Activated CD8-positive, alpha-beta memory T cell treated with anti-CD3 and anti-CD28 coated beads, Interleukin-2, amount 50 U/mL, for 4 hours (primary cell): ENCODE data around the gene CAVIN1.
"Not testable (repeated sequence)": the region's sequence is repeated elsewhere in the genome, so short reads cannot be mapped to it uniquely, and the experiment has no call there.

Experiments used
- DNase-seq: peaks from one replicate; pipeline ENCODE4 v3.0.0-alpha.2; 2020

The CAVIN1 gene, protein sequence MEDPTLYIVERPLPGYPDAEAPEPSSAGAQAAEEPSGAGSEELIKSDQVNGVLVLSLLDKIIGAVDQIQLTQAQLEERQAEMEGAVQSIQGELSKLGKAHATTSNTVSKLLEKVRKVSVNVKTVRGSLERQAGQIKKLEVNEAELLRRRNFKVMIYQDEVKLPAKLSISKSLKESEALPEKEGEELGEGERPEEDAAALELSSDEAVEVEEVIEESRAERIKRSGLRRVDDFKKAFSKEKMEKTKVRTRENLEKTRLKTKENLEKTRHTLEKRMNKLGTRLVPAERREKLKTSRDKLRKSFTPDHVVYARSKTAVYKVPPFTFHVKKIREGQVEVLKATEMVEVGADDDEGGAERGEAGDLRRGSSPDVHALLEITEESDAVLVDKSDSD

DNA sequence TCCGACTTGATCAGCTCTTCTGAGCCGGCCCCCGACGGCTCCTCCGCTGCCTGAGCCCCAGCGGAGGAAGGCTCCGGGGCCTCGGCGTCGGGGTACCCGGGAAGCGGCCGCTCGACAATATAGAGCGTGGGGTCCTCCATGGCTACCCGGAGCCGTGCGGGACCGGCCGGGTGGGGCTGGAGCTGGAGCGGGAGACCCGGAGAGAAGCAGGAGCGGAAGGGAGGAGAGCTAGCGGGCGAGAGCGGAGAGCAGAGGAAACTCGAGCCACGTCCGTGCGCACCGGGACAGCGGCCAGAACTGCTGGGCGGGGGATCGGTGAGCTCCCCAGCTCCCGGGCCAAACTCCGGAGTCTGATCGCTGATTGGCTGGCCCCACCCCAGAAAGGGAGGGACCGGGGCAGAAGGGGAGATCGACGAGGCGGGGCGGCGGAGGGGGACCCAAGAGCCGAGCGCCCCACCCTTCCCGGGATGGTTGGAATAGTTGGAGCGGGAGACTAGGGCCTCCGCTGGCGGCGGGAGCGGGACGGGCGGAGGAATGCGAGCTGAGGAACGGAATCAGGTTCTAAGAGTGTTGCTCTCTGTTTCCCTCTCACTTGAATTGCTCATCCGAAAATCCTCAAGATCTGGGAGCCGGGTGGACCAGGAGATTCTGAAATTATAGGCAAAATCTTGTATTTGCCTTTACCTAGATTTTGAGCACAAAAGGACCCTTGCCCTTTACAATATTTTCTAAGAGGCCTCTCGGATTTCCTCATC is at the start of gene CAVIN1:
Gene CAVIN1 (minus strand): TSS at position 299 of the 755 bp plus-strand sequence. CDS start 159 bp downstream, at position 140.
- no peak for DNase-seq

DNA sequence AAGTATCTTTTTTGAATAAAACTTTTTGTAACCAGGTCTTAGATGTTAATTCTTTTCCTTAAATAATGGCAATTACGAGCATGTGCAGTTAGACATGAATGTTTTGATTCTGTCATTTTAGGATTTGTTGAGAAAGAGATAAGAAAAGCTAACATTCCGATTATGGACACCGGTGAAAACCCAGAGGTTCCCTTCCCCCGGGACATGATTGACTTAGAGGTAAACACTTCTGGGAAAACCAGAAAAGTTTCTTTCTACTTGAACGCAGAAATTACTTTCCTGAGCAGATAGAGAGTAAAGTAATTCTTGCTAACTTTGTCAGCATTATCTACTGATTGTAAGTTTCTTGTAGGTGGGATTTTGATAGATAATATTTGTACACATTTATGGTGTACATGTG is 44.8 kb upstream of the CAVIN1 start:
- no peak for DNase-seq

DNA sequence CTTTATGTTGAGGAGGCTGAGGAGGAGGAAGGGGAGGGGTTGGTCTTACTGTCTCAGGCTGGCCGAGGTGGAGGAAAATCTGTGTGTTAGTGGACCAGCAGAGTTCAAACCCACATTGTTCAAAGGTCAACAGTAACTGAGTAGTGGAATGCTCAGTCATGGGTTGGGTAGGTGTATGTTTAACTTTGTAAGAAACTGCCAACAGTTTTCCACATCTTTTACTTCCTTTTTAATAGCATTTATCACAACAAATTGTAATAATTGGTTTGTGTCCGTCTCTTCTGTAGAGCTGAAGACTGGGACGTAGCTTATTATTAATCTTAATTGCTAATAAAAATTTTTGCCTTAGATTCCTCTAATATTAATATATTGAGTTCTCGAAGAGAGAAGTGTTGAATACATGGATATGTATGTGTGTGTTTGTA is 40.9 kb upstream of the CAVIN1 start:
- no peak for DNase-seq

DNA sequence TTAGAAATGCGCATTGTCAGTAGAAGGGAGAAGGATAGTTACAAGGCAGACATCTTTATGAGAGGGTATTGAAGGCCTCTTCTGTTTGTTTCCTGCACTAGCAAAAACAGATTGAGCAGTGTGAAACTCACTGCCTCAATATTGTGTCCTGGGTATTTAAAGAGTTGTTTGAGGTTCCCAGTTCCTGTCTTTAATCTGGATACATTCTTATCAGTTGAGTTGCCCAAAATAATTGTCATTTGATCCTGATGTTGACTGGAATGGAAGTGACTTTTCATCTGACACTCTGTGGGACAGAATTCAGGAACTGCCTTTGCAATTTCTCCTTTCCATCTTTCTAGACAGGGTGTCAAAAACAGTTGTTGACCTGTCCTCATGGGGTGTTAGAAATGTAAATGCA is 37.3 kb upstream of the CAVIN1 start:
- DNase-seq = no peak

DNA sequence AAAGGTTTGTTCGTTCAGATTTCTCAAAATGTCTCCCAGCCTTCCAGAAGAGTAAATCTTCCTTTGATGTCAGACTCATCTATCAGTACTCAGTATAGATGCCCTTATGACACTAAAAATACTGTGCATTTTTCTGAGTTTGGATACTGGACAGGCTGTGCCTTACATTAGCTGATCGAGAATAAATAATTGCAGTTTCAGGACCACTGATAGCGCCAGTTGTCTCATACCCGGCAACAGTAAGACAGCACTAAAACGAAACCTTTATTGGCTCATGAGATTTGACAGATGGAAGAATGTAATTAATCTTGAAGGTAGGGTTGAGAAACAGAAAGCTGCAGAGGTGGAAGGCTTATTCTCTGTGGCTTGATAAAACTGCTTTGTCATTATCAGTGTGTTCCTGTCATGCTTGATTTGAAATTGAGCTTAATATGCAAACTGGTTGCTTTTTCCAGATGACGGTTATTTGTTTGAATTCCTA is 36.8 kb upstream of the CAVIN1 start:
- no peak for DNase-seq

DNA sequence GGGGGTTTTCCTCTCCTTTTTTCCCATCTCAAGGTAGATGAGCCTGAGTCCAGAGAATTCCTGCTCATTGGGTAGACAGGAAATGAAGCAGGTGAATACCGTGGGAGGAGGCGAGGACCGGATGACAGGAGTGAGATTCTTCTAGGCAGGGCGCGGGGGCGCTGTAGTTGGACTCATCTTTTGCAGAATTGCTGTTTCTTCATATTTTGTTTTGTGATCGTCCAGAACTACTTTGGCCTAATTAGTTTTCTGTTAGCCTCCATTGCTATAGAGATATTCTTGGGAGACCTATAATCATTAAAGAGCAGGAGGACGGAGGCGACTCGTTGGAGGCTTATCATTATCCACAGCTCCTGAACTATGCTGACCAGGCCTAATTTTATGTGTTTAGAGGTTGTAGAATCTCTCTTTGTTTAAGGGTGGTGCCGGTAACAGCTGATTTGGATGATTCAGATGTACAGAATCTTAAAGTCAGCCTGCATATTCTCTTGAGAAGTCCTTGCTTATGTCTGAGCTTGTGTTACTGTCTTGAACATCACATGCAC is 36.3 kb upstream of the CAVIN1 start:
- peak; percentile 19 for DNase-seq

DNA sequence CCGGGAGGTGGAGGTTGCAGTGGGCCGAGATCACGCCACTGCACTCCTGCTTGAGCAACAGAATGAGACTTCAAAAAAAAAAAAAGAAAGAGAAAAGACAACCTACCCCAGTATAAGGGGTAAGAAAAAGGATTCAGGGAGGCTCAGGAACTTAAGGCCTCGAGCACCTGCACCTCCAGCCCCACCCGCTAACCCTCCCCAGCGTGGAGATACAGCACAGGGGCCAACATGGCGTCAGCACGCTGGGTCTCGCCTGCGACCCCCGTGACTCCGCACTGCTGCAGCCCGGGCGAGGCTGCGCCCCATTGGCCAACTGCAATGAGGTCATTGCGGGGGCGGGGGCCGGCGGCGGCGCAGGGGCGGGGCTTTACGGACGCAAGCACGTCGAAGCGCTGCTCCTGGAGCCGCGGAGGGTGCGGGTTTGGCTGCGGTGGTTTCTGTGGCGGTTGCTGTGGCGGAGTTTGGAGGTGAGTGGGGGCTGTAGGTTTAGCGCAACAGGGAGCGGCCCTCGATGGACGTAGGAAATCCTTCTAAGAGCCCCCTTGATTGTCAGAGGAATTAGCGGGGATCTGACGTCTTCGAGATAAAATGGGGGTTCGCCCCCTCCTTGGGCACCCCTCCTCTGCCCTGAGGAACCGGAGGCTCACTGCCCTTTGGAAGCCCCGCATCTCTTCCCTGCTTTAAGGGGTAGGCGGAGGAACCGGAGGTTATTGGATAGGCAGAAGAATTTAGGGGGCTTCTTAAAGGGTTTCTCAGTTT is 35.6 kb upstream of the CAVIN1 start, which contains the start of gene ATP6V0A1:
Gene ATP6V0A1 (plus strand): TSS at position 382 of the 759 bp plus-strand sequence. CDS start 2,017 bp downstream, outside the sequence.
- DNase-seq = peak; percentile 88

DNA sequence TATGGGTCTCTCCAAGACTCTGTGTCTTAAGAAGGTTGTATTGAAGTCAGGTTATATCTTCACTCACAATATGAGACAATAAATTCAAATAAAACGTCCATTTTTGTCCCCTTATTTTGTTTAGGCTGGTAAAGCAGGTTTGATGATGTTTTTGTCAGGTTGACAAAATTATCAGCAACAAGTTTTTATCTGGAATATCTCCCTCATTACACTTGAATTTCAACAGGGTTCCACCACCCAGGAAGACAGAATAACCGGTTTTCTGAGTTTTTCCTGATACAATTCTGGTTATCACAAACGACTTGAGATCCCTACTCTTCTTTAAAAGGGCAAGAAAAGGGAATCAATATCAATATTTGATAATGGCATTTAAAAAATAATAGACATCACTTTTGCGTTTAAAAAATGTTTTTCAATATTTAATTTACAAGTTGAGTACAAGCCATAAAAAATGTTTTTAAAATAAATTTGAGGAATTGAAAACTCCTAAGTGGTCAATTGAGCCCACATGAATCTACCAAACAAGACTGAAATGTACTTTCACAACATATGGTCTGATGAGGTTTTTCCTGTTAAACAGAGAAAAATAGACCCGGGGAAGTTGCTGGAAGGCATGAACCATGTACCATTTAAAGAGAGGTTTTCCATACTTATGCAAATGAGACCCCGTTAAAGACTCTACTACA is 34.2 kb upstream of the CAVIN1 start:
- DNase-seq = no peak

DNA sequence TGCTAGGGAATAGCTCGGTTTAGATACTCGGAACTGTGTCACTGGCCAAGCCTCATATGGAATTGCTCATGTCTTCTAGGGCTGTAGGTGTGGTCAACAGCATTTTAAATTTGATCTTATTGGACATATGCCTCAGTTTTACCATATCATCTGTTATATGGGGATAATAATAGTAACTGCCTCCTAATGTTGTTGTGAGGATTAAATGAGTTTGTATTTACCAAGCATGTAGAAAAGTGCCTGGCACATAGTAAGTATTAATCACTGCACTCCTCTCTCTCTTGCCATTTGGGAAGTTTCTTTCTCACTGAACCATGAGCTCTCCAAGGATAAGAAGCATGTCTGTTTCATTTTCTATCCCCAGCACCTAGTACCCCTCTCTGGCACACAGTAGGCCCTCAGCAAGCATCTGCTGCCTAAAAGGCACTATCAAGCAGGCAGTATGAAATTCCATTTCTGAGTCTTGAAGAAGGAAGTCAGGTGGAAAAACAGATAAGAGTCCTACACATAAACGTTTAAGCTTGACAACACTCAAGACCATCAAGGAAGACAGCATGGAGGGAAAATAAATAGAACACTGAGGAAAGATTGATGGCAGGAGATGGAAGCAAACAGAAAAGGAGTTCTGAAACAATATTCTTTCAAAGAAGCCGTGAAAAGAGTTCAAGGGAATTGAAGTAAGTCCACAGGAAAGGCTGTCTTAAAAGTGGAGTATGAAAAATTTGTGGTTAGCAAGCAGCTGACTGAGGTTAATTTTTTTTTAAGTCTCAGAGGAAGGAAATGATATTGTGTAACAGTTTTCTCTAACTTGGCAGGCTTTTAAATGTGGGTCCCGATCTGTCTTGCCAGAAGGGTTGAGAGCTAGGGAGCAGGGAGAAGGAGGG is 33.4 kb upstream of the CAVIN1 start:
- no peak for DNase-seq

DNA sequence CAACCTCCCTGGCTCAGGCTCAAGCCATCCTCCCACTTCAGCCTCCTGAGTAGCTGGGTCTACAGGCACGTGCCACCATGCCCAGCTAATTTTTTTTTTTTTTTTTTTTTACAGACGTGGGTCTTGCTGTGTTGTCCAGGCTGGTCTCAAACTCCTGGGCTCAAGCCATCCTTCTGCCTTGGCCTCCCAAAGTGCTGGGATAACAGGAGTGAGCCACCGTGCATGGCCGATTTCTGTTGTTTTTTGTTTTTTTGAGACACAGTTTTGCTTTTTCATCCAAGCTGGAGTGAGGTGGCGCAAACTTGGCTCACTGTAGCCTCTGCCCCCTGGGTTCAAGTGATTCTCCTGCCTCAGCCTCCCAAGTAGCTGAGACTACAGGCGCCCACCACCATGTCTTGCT is 31.9 kb upstream of the CAVIN1 start:
- not testable (repeated sequence) for DNase-seq

DNA sequence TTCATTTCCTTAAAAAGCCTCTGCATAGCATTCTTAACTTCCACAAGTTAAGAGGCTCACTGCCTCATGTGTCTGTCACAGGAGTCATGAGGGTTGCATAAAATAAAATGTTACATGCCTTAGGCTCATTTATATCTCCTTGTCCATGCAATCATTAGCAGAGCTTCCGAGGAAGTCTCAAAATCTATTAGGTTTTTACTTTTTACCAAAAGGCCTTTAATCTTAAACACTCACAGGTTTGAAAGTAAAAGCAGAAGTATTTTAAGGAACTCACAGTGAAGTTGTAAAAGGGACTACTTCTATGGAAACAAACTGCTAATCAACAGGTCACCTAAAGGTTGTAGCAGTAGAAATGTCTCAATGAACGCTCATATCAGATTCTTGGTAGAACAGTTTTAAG is 30.4 kb upstream of the CAVIN1 start:
- no peak for DNase-seq

DNA sequence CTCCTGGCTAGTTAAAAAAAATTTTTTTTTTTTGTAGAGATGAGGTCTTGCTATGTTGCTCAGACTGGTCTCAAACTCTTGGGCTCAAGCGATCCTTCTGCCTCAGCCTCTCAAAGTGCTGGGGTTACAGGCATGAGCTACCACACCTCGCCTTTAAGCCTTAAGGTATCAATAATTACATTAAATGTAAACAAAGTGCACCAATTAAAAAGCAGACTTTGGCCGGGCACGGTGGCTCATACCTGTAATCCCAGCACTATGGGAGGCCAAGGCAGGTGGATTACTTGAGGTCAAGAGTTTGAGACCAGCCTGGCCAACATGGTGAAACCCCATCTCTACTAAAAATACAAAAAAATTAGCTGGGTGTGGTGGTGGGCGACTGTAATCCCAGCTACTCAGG is 28.2 kb upstream of the CAVIN1 start:
- DNase-seq = not testable (repeated sequence)

DNA sequence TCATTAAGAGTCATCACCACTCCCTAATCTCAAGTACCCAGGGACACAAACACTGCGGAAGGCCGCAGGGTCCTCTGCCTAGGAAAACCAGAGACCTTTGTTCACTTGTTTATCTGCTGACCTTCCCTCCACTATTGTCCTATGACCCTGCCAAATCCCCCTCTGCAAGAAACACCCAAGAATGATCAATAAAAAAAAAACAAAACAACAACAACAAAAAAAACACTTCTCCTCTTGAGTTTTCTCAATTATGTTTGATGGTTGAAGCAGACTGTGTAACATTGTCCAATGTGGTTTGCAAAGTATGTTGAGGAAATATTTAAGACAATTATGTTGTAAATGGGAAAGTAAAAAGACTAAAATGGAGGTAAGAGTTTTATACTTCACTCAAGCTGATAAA is 26.8 kb upstream of the CAVIN1 start:
- DNase-seq = not testable (repeated sequence)

DNA sequence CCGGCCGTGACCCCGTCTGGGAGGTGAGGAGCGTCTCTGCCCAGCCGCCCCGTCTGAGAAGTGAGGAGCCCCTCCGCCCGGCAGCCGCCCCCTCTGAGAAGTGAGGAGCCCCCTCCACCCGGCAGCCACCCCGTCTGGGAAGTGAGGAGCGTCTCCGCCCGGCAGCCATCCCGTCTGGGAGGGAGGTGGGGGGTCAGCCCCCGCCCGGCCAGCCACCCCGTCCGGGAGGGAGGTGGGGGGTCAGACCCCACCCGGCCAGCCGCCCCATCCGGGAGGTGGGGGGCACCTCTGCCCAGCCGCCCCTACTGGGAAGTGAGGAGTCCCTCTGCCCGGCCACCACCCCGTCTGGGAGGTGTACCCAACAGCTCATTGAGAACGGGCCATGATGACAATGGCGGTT is 26.1 kb upstream of the CAVIN1 start:
- not testable (repeated sequence) for DNase-seq

DNA sequence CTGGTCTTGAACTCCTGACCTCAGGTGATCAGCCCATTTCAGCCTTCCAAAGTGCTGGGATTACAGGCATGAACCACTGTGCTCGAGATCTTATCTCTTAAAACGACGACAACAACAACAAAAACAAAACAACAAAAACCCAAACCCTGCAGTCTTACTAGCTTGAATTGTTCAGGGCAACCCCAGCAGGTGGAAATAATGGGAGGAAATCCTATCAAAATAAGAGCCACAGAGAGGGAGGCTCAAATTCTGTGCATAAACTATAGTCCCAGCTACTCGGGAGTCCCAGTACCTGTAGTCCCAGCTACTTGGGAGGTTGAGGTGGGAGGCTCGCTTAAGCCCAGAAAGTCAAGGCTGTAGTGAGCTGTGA is 19.1 kb upstream of the CAVIN1 start:
- DNase-seq = no peak

DNA sequence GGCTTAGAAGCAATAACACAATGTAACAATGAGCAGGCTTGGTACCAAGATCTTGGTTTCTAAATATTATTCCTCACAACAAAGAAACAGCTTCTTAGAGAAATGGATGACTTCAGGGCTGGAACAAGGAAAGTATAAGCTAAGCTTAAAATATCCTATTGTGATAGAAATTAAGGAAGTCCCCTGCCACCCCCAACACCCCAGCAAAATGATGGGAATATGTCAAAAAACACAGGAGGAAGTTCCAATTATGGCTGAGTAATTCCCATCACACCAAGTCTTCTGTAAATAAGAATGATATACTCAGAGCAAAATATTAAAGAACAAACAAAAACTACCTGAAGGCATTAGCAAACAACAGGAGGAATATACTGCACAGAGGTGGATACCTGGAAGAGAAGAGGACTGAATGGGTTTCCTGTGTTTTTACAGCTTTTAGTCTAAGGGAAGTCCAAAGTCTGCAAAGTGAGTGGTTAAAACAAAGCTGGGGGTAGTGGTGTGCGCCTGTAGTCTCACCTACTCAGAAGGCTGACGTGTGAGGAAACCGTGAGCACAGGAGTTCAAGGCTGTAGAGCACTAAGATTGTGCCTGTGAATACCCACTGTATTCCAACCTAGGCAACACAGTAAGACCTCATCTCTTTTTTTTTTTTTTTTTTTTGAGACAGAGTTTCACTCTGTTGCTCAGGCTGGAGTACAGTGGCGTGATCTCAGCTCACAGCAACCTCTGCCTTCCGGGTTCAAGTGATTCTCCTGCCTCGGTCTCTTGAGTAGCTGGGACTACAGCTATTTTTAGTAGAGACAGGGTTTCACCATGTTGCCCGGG is 18.5 kb upstream of the CAVIN1 start:
- no peak for DNase-seq

DNA sequence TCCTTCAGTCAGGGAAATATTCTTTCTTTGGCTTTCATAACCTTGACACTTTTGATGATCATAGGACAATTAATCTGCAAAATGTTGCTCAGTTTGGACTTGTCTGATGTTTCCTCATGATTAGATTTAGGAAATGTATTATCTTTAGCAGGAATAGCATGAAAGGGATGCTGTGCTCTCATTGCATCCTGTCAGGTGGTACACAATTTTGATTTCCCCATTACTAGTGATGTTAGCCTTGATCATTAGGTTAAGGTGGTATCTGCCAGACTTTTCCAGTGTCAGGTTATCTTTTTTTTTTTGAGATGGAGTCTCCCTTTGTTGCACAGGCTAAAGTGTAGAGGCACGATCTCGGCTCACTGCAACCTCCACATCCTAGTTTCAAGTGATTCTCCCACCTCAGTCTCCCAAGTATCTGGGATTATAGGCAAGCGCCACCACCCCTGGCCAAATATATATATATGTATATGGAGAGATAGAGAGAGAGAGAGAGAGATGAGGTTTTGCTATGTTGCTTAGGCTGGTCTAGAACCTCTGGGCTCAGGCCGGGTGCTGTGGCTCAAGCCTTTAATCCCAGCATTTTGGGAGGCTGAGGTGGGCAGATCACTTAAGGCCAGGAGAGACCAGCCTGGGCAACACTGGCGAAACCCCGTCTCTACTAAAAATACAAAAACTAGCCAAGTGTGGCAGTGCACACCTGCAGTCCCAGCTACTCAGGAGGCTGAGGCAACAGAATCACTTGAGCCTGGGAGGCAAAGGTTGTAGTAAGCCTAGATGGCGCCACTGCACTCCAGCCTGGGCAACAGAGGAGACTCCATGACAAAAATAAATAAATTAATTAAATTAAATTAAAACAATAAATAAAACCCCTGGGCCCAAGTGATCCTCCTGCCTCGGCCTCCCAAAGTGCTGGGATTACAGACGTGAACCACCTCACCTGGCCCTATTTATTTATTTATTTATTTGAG is 15.8 kb upstream of the CAVIN1 start:
- DNase-seq = peak; percentile 53

DNA sequence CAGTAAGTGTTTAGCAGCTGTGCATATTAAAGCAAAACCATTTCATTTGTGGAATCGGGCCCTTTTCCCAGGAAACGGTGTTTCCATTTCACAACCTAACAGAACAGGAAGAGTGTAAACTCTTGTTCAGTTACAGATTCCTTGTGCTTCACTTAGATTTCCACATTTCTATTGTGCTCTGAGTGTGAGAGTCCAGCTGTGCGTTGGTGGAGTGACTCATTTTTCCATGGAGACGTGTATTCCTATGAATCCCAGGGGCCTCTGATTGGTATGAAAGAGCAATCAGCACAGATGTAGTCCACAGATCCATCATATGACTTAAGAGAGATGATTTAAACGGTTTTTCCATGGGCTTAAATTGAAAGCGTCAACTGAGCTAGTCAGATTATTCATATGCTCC is 13.3 kb upstream of the CAVIN1 start:
- DNase-seq = no peak

DNA sequence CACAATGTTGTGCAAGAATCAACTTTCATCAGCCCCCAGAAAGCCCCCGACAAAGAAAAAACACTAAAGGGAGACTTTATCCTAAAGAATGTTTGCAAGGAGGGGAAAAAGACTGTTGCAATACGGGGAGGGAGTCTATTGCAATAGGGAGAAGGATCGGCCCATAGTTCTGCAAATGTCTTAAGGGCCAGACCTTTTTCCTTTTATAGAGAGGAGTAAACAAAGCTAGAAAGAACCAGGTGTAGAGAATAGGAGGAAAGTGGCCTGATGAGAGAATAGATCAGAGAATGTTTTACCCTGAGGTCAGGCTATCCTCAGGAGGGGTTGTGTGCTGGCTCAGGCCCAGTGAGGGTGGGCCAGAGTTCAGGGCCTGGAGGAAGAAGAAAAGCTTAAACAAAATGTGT is 8.7 kb upstream of the CAVIN1 start:
- DNase-seq = no peak
